ENCODE measurements around the gene SLC24A1.

The SLC24A1 gene

GRCh38 chr15:65680544-65680943 is 58.8 kb downstream of the SLC24A1 start:
- no peak for TF ChIP-seq CTCF (conservative IDR thresholded peaks at IDR 0.05; ENCODE audit: low read depth, low read length)
- Histone ChIP-seq H3K36me3 (ENCODE audit: insufficient read depth) (no peaks in the 10 kb centered on the region), H3K27me3 (ENCODE audit: insufficient read depth, low read depth) (no peaks in the 10 kb centered on the region), H4K20me1 (ENCODE audit: insufficient read depth) (no peaks in the 10 kb centered on the region), H3K27ac (no peak overlapping the region), H3K9ac (no peak overlapping the region), H3K4me3 (IDR thresholded peaks at IDR 0.05; ENCODE audit: insufficient read depth, low read depth, low read length) (no peak overlapping the region), H3K79me2 (ENCODE audit: insufficient read depth, low read depth) (no peaks in the 10 kb centered on the region), H3K4me1 (ENCODE audit: low read depth, poor library complexity, severe bottlenecking) (no peaks in the 10 kb centered on the region), H2AFZ (ENCODE audit: low read depth) (no peak overlapping the region), H3K4me2 (no peak overlapping the region)

- no peak overlapping the region for H2AFZ ChIP-seq (ENCODE audit: low read depth)
- no peaks in the 10 kb centered on the region for H3K27me3 ChIP-seq (ENCODE audit: insufficient read depth, low read depth)
- no peak overlapping the region for H3K27ac ChIP-seq
- H3K9ac ChIP-seq, result no peak overlapping the region
- H3K79me2 ChIP-seq (ENCODE audit: insufficient read depth, low read depth), result no peaks in the 10 kb centered on the region
- H3K4me3 ChIP-seq (IDR thresholded peaks at IDR 0.05; ENCODE audit: insufficient read depth, low read depth, low read length), result no peak overlapping the region
- no peaks in the 10 kb centered on the region for H3K36me3 ChIP-seq (ENCODE audit: insufficient read depth)
- no peaks in the 10 kb centered on the region for H4K20me1 ChIP-seq (ENCODE audit: insufficient read depth)
- no peak overlapping the region for H3K4me2 ChIP-seq
- no peaks in the 10 kb centered on the region for H3K4me1 ChIP-seq (ENCODE audit: low read depth, poor library complexity, severe bottlenecking)
- TF ChIP-seq CTCF (conservative IDR thresholded peaks at IDR 0.05; ENCODE audit: low read depth, low read length), result no peak
Measured at GRCh38 chr15:65682404-65682911, 60.7 kb downstream of the SLC24A1 start.

GRCh38 chr15:65688462-65688861 is 66.7 kb downstream of the SLC24A1 start:
- H4K20me1 ChIP-seq (ENCODE audit: insufficient read depth), result no peaks in the 10 kb centered on the region
- H3K4me2 ChIP-seq, result peak overlapping the region; percentile 43
- no peaks in the 10 kb centered on the region for H3K27me3 ChIP-seq (ENCODE audit: insufficient read depth, low read depth)
- no peak for TF ChIP-seq CTCF (conservative IDR thresholded peaks at IDR 0.05; ENCODE audit: low read depth, low read length)
- no peak overlapping the region for H3K9ac ChIP-seq
- peak overlapping the region; percentile 12; the same call in 1 of the 2 replicates for H3K27ac ChIP-seq
- H2AFZ ChIP-seq (ENCODE audit: low read depth), result no peak overlapping the region
- no peaks in the 10 kb centered on the region for H3K36me3 ChIP-seq (ENCODE audit: insufficient read depth)
- no peaks in the 10 kb centered on the region for H3K79me2 ChIP-seq (ENCODE audit: insufficient read depth, low read depth)
- H3K4me3 ChIP-seq (IDR thresholded peaks at IDR 0.05; ENCODE audit: insufficient read depth, low read depth, low read length), result no peak overlapping the region
- peaks cover 25% of the 10 kb centered on the region for H3K4me1 ChIP-seq (ENCODE audit: low read depth, poor library complexity, severe bottlenecking)

GRCh38 chr15:65690173-65690572 is 68.4 kb downstream of the SLC24A1 start:
- peaks cover 25% of the 10 kb centered on the region for H3K4me1 ChIP-seq (ENCODE audit: low read depth, poor library complexity, severe bottlenecking)
- no peak overlapping the region for H3K9ac ChIP-seq
- no peak overlapping the region for H2AFZ ChIP-seq (ENCODE audit: low read depth)
- TF ChIP-seq CTCF (conservative IDR thresholded peaks at IDR 0.05; ENCODE audit: low read depth, low read length), result no peak
- no peak overlapping the region for H3K4me3 ChIP-seq (IDR thresholded peaks at IDR 0.05; ENCODE audit: insufficient read depth, low read depth, low read length)
- no peaks in the 10 kb centered on the region for H3K27me3 ChIP-seq (ENCODE audit: insufficient read depth, low read depth)
- H3K27ac ChIP-seq, result no peak overlapping the region
- no peaks in the 10 kb centered on the region for H3K36me3 ChIP-seq (ENCODE audit: insufficient read depth)
- H3K79me2 ChIP-seq (ENCODE audit: insufficient read depth, low read depth), result no peaks in the 10 kb centered on the region
- H3K4me2 ChIP-seq, result no peak overlapping the region; the same call in 1 of the 2 replicates
- no peaks in the 10 kb centered on the region for H4K20me1 ChIP-seq (ENCODE audit: insufficient read depth)

Data from KMS-11 (cell line).